Common myeloid progenitor, CD34-positive (primary cell): ENCODE measurements around the gene MFSD6L. TPM values are rescaled to one million over a fixed set of nuclear protein-coding genes. Genes with fewer than 3 reads are reported as not detected.

Experiments
- CTCF ChIA-PET: fragments of 350-600 bp; sonication (Branson Sonifier 250); formaldehyde crosslinking; loops from one replicate; lab custom pipeline; 2021; ENCODE audit warnings: antibody characterized with exemption; lab: Charles Lee
- POLR2A ChIA-PET: fragments of 350-600 bp; sonication (Branson Sonifier 250); formaldehyde crosslinking; loops from one replicate; lab custom pipeline; 2021; ENCODE audit warnings: antibody characterized with exemption; lab: Charles Lee
- DNase-seq, 3 donors: peaks; one replicate each; pipeline versions ENCODE4 v3.0.0 to v3.0.0-alpha.2; 2013
- H3K27ac ChIP-seq, 2 experiments: 1 replicate in 1 of 2; 2 replicates in 1 of 2; pipeline ENCODE4 v1.7.0; 2013; ENCODE audit warnings: inconsistent platforms in 2 of 2, low read length in 2 of 2, mild to moderate bottlenecking in 2 of 2, low read depth in 1 of 2, moderate library complexity in 1 of 2; ENCODE audit not compliant: severe bottlenecking in 2 of 2, insufficient read depth in 1 of 2, poor library complexity in 1 of 2
- H3K27me3 ChIP-seq, 5 experiments: replicated peaks in 2 of 5; 1 replicate in 3 of 5; 2 replicates in 2 of 5; pipeline versions ENCODE4 v1.6.1 to v1.7.0; 2013; ENCODE audit warnings: low read length in 4 of 5, mild to moderate bottlenecking in 2 of 5, moderate library complexity in 2 of 5, inconsistent platforms in 1 of 5; ENCODE audit not compliant: insufficient read depth in 5 of 5, control insufficient read depth in 4 of 5
- H3K36me3 ChIP-seq, 4 experiments: 1 replicate in 2 of 4; 2 replicates in 2 of 4; pipeline versions ENCODE4 v1.6.1 to v1.7.0; 2013; ENCODE audit warnings: low read length in 3 of 4, control low read depth in 1 of 4, mild to moderate bottlenecking in 1 of 4; ENCODE audit not compliant: control insufficient read depth in 4 of 4, insufficient read depth in 4 of 4
- H3K4me1 ChIP-seq, 4 experiments: 1 replicate in 3 of 4; 2 replicates in 1 of 4; pipeline versions ENCODE4 v1.6.1 to v1.7.1; 2013; ENCODE audit warnings: low read length in 3 of 4, mild to moderate bottlenecking in 3 of 4, control low read depth in 1 of 4, inconsistent platforms in 1 of 4, moderate library complexity in 1 of 4; ENCODE audit not compliant: control insufficient read depth in 4 of 4, insufficient read depth in 4 of 4; ENCODE audit errors: control extremely low read depth in 1 of 4
- H3K4me3 ChIP-seq, 7 experiments: 1 replicate in 4 of 7; 2 replicates in 3 of 7; pipeline versions ENCODE4 v1.5.1 to v1.7.0; 2013; ENCODE audit warnings: mild to moderate bottlenecking in 7 of 7, low read length in 6 of 7, moderate library complexity in 6 of 7, inconsistent platforms in 2 of 7, low read depth in 2 of 7, control low read depth in 1 of 7; ENCODE audit not compliant: insufficient read depth in 4 of 7, control insufficient read depth in 1 of 7; ENCODE audit errors: extremely low read depth in 1 of 7
- H3K9me3 ChIP-seq, 5 experiments: 1 replicate in 4 of 5; 2 replicates in 1 of 5; pipeline versions ENCODE4 v1.6.1 to v1.7.1; 2013; ENCODE audit warnings: low read length in 4 of 5, mild to moderate bottlenecking in 2 of 5, inconsistent platforms in 1 of 5, low read depth in 1 of 5, moderate library complexity in 1 of 5; ENCODE audit not compliant: control insufficient read depth in 4 of 5, insufficient read depth in 2 of 5; ENCODE audit errors: control extremely low read depth in 1 of 5
- WGBS: methylation state at CpG from one replicate; pipeline ENCODE4 v1.1.5; 2013; ENCODE audit not compliant: insufficient coverage; 5-methylcytosine and 5-hydroxymethylcytosine counted together
- polyA plus RNA-seq: library from polyadenylated mRNA; unstranded; fragments of 120-200 nt; gene quantifications from one replicate; pipeline ENCODE4 v1.2.1, GENCODE V29; 2013

The MFSD6L gene
- 0.36 TPM for polyA plus RNA-seq

- ChIA-PET POLR2A (interaction anchor here (0.5 kb wide), 1 partner anchor 467 kb away, joined by 3 read pairs; no protein-coding TSS in a partner anchor), CTCF (interaction anchor here (0.7 to 4.3 kb wide), 4 partner anchors 13 to 100 kb away, joined by 3 to 24 read pairs (median 4); no protein-coding TSS in a partner anchor)
- H3K27me3 ChIP-seq = no peaks in the 10 kb centered on the region
- DNase-seq = peak in 1 of 3 donors; percentile 44
- no peak within 1 kb of the TSS for H3K27ac ChIP-seq
- 52% methylated on average over 42 of the region's 62 CpGs for WGBS
- peak within 1 kb of the TSS in 3 of 7 experiments; percentile 11 to 36 (median 13) for H3K4me3 ChIP-seq
- peaks cover 0 to 13% (median 6%) of the 10 kb centered on the region in 4 experiments for H3K4me1 ChIP-seq
- H3K36me3 ChIP-seq = peaks cover 0 to 19% (median 5%) of the 10 kb centered on the region in 4 experiments
- no peaks in the 10 kb centered on the region for H3K9me3 ChIP-seq
These were observed at the start of gene MFSD6L for GRCh38 chr17:8798846-8799569. Gene MFSD6L (minus strand): TSS chr17:8799365. CDS start chr17:8799120, 245 bp downstream.

- ChIA-PET POLR2A (no interaction called here), CTCF (no interaction called here)
- no peak for DNase-seq
- H3K9me3 ChIP-seq = no peaks in the 10 kb centered on the region
- H3K36me3 ChIP-seq = peaks cover 4 to 16% (median 6%) of the 10 kb centered on the region in 4 experiments
- no peaks in the 10 kb centered on the region for H3K27me3 ChIP-seq
- WGBS = 100% methylated on average over 2 of the region's 2 CpGs
- H3K4me3 ChIP-seq = no peak overlapping the region
- H3K4me1 ChIP-seq = peaks cover 4 to 25% (median 13%) of the 10 kb centered on the region in 4 experiments
- no peak overlapping the region for H3K27ac ChIP-seq
These were observed 48.7 kb upstream of the MFSD6L start for GRCh38 chr17:8847891-8848290.

GRCh38 chr17:8846768-8847211 lies 47.6 kb upstream of the MFSD6L start:
- no peaks in the 10 kb centered on the region for H3K27me3 ChIP-seq
- POLR2A ChIA-PET = no interaction called here
- CTCF ChIA-PET = no interaction called here
- DNase-seq = peak in 2 of 3 donors; percentile 32 to 53
- peaks cover 9 to 36% (median 19%) of the 10 kb centered on the region in 4 experiments for H3K4me1 ChIP-seq
- H3K27ac ChIP-seq = no peak overlapping the region
- no peaks in the 10 kb centered on the region for H3K9me3 ChIP-seq
- H3K4me3 ChIP-seq = no peak overlapping the region
- H3K36me3 ChIP-seq = peaks cover 4 to 16% (median 6%) of the 10 kb centered on the region in 4 experiments

- Histone ChIP-seq H3K4me3 (peak overlapping the region in 1 of 7 experiments; percentile 9), H3K27ac (no peak overlapping the region), H3K9me3 (no peaks in the 10 kb centered on the region), H3K36me3 (peaks cover 4 to 16% (median 7%) of the 10 kb centered on the region in 4 experiments), H3K4me1 (peaks cover 9 to 26% (median 20%) of the 10 kb centered on the region in 4 experiments), H3K27me3 (no peaks in the 10 kb centered on the region)
- ChIA-PET POLR2A (no interaction called here), CTCF (interaction anchor here (1.4 to 2.4 kb wide), 3 partner anchors 17 to 50 kb away, joined by 3 to 8 read pairs (median 3); no protein-coding TSS in a partner anchor)
- WGBS = 100% methylated on average over 3 of the region's 9 CpGs
- no peak for DNase-seq
These were observed 45.4 kb upstream of the MFSD6L start for GRCh38 chr17:8844229-8845218.

- peak; percentile 29 to 88 (median 84) for DNase-seq
- Histone ChIP-seq H3K27me3 (no peaks in the 10 kb centered on the region), H3K4me3 (peak overlapping the region in 1 of 7 experiments; percentile 9), H3K36me3 (peaks cover 4 to 17% (median 6%) of the 10 kb centered on the region in 4 experiments), H3K27ac (peak overlapping the region; percentile 6 to 52), H3K9me3 (no peaks in the 10 kb centered on the region), H3K4me1 (peaks cover 9 to 25% (median 20%) of the 10 kb centered on the region in 4 experiments)
- ChIA-PET POLR2A (interaction anchor here (0.6 kb wide), 1 partner anchor 1081 kb away, joined by 5 read pairs; no protein-coding TSS in a partner anchor), CTCF (interaction anchor here (0.7 to 2.4 kb wide), 8 partner anchors 9 to 51 kb away, joined by 3 to 8 read pairs (median 3); no protein-coding TSS in a partner anchor)
- WGBS = 49% methylated on average over 2 of the region's 2 CpGs
These were observed 44.2 kb upstream of the MFSD6L start for GRCh38 chr17:8843344-8843743.

- 83% methylated on average over 1 of the region's 4 CpGs for WGBS
These were observed 42.7 kb upstream of the MFSD6L start for GRCh38 chr17:8841844-8842243.

More at GRCh38 chr17:8841844-8842243, 42.7 kb upstream of the MFSD6L start:
- ChIA-PET CTCF (interaction anchor here (1.5 kb wide), 2 partner anchors 10 to 16 kb away, joined by 3 to 4 read pairs; no protein-coding TSS in a partner anchor), POLR2A (interaction anchor here (0.5 kb wide), 1 partner anchor 38 kb away, joined by 3 read pairs; no protein-coding TSS in a partner anchor)
- H3K27ac ChIP-seq = no peak overlapping the region
- H3K27me3 ChIP-seq = no peaks in the 10 kb centered on the region
- H3K4me3 ChIP-seq = no peak overlapping the region
- peaks cover 9 to 25% (median 20%) of the 10 kb centered on the region in 4 experiments for H3K4me1 ChIP-seq
- DNase-seq = no peak
- no peaks in the 10 kb centered on the region for H3K9me3 ChIP-seq
- peaks cover 3 to 17% (median 4%) of the 10 kb centered on the region in 4 experiments for H3K36me3 ChIP-seq
